Smooth muscle cell (in vitro differentiated cells): ENCODE results near the gene CELF4. TPM values are rescaled to one million over a fixed set of nuclear protein-coding genes. Genes with fewer than 3 reads are reported as not detected.

Source experiments
- DNase-seq: peaks from one replicate; lab custom pipeline; 2025; ENCODE audit not compliant: unreplicated experiment; lab: John Stamatoyannopoulos, UW
- H2AFZ ChIP-seq: fragments of 200-600 bp; sonication (generic); 2 replicates; pipeline ENCODE4 v1.6.0; 2016; ENCODE audit warnings: antibody characterized with exemption, low read depth, mild to moderate bottlenecking
- H3F3A ChIP-seq: fragments of 200-600 bp; sonication (generic); 2 replicates; pipeline ENCODE4 v1.6.0; 2017; ENCODE audit warnings: antibody characterized with exemption, low read depth
- H3K27ac ChIP-seq: fragments of 200-600 bp; sonication (generic); 2 replicates; pipeline ENCODE4 v1.5.1; 2016; ENCODE audit warnings: low read depth, mild to moderate bottlenecking
- H3K27me3 ChIP-seq: fragments of 200-600 bp; sonication (generic); 2 replicates; pipeline ENCODE4 v1.6.1; 2016; ENCODE audit warnings: low read depth, mild to moderate bottlenecking
- H3K36me3 ChIP-seq: fragments of 200-600 bp; sonication (generic); 2 replicates; pipeline ENCODE4 v1.5.1; 2016; ENCODE audit warnings: low read depth
- H3K4me1 ChIP-seq: fragments of 200-600 bp; sonication (generic); 2 replicates; pipeline ENCODE4 v1.5.1; 2016; ENCODE audit warnings: low read depth
- H3K4me2 ChIP-seq: fragments of 200-600 bp; sonication (generic); 2 replicates; pipeline ENCODE4 v1.6.0; 2016; ENCODE audit warnings: mild to moderate bottlenecking
- H3K4me3 ChIP-seq: fragments of 200-600 bp; sonication (generic); 2 replicates; pipeline ENCODE4 v1.5.1; 2016; ENCODE audit warnings: mild to moderate bottlenecking
- H3K79me2 ChIP-seq: fragments of 200-600 bp; sonication (generic); 2 replicates; pipeline ENCODE4 v1.6.0; 2016; ENCODE audit warnings: low read depth, mild to moderate bottlenecking
- H3K9ac ChIP-seq: fragments of 200-600 bp; sonication (generic); 2 replicates; pipeline ENCODE4 v1.6.0; 2016; ENCODE audit warnings: low read depth
- H3K9me3 ChIP-seq: fragments of 200-600 bp; sonication (generic); replicated peaks from 2 replicates; pipeline ENCODE4 v1.5.1; 2016; ENCODE audit warnings: low read depth
- H4K20me1 ChIP-seq: fragments of 200-600 bp; sonication (generic); 2 replicates; pipeline ENCODE4 v1.6.0; 2016; ENCODE audit warnings: low read depth
- CTCF ChIP-seq: fragments of 200-600 bp; sonication (generic); IDR thresholded peaks from 2 replicates; pipeline ENCODE4 v1.5.1; 2017; ENCODE audit warnings: borderline replicate concordance, mild to moderate bottlenecking, antibody characterized with exemption; ENCODE audit not compliant: insufficient read depth, poor library complexity, severe bottlenecking
- WGBS: methylation state at CpG from one replicate; pipeline ENCODE4 v1.1.7; 2016; ENCODE audit warnings: low lambda C conversion rate; 5-methylcytosine and 5-hydroxymethylcytosine counted together
- polyA plus RNA-seq: library from polyadenylated mRNA; unstranded; fragments of >200 nt; fragmentation: Nextera tagmentation; extraction: Ambion mirVana; gene quantifications from 2 replicates; pipeline ENCODE4 v1.2.1, GENCODE V29; 2016
- total RNA-seq: library from RNA; depleted of rRNA; stranded (reverse); fragments of >200 nt; gene quantifications from 2 replicates; pipeline ENCODE4 v1.2.3, GENCODE V29; 2014

Gene CELF4
- total and polyA plus RNA-seq, 2 experiments from 2014 or later, result 0.40 TPM; not detected in 1

DNA sequence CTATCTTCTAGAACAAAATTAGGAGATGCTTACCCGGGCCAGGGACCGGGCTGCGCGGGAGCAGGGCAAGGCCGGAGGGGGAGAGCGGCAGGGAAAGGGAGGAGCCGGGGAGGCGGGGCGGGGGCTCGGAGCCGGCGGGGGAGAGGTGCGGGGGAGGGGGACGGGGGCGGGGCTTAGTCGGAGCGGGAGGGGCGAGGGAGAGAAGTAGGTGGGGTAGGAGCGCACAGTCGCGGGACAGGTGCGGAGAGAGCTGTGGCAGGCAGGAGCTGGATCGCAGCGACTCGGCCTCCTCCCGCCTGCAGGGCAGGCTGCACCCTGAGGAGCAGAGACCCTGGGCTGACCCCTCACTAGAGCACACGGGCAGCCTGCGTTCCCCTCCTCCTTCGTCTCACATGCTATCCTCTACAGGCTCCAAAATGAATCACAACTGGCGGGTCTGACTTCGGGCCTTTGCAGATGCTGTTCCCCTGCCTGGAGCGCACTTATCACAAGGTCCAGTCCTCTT is 290.3 kb downstream of the CELF4 start:
- H3K4me1 ChIP-seq, result no peaks in the 10 kb centered on the region
- H3F3A ChIP-seq, result no peaks in the 10 kb centered on the region
- no peaks in the 10 kb centered on the region for H3K9me3 ChIP-seq
- H3K27ac ChIP-seq, result no peak overlapping the region
- H3K27me3 ChIP-seq, result peaks cover 27% of the 10 kb centered on the region
- no peak overlapping the region for H3K4me2 ChIP-seq
- H3K9ac ChIP-seq, result no peak overlapping the region
- peaks cover 2% of the 10 kb centered on the region for H4K20me1 ChIP-seq
- H3K4me3 ChIP-seq, result no peak overlapping the region
- WGBS, result 72% methylated on average over 24 of the region's 32 CpGs
- DNase-seq, result no peak
- H3K79me2 ChIP-seq, result no peaks in the 10 kb centered on the region
- no peak overlapping the region for H2AFZ ChIP-seq
- TF ChIP-seq CTCF, result no peak
- no peaks in the 10 kb centered on the region for H3K36me3 ChIP-seq

DNA sequence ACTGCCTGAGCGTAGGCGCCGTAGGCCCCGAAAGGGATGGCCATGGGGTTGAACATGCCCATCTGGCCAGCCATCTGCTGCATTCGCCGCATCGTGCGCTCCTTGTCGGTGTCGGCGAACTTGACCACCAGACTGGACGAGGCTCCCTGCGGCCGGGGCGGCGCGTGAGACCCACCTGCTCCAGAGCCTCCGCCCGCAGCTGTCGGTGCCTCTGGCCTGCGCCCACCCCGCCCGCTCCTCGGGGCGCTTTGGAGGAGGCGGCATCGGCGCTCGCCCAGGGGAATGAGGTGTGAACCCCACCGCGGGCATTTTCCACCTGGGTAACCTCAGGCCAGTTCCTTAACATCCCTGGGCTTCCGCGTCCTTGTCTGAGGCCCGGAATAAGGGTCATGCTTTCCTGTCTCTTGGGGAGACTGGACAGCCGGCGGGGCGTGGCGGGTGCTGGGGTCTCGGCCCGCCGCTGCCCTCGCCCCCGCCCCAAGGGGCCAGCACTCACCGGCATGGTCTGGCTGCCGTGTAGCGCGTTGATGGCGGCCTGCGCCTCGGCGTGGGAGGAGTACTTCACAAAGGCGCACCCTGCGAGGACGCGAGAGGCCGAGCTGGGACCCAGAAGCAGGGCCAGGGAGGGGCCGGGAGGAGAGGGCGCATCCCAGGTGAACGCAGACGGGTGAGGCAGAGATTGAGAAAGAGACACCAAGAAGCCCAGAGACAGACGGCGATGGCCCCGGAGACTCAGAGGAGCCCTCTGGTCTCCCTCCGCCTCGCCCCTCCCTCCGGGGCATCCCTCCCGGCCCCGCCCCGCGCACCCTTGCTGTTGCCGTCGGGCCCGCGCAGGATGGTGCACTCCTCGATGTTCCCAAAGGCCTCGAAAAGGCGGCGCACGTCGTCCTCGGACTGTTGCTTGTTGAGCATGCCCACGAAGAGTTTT is 291.0 kb downstream of the CELF4 start:
- 94% methylated on average over 76 of the region's 82 CpGs for WGBS
- DNase-seq, result no peak

GRCh38 chr18:37272841-37273240 is 292.8 kb downstream of the CELF4 start:
- DNase-seq, result no peak
- Histone ChIP-seq H4K20me1 (peaks cover 4% of the 10 kb centered on the region), H2AFZ (no peak overlapping the region), H3K4me3 (no peak overlapping the region), H3K4me1 (no peaks in the 10 kb centered on the region), H3K79me2 (no peaks in the 10 kb centered on the region), H3K9ac (no peak overlapping the region), H3K9me3 (no peaks in the 10 kb centered on the region), H3K4me2 (no peak overlapping the region), H3K36me3 (no peaks in the 10 kb centered on the region), H3F3A (no peaks in the 10 kb centered on the region), H3K27me3 (peaks cover 12% of the 10 kb centered on the region), H3K27ac (no peak overlapping the region)
- TF ChIP-seq CTCF, result no peak
- WGBS, result 90% methylated on average over 16 of the region's 16 CpGs

More for the DNA sequence above, 291.0 kb downstream of the CELF4 start:
- H3K27me3 ChIP-seq, result peaks cover 20% of the 10 kb centered on the region
- no peaks in the 10 kb centered on the region for H3K36me3 ChIP-seq
- no peaks in the 10 kb centered on the region for H3K4me1 ChIP-seq
- no peak for TF ChIP-seq CTCF
- no peaks in the 10 kb centered on the region for H3K79me2 ChIP-seq
- H3K4me2 ChIP-seq, result no peak overlapping the region
- H3K9ac ChIP-seq, result no peak overlapping the region
- no peak overlapping the region for H3K4me3 ChIP-seq
- H3K27ac ChIP-seq, result no peak overlapping the region
- no peak overlapping the region for H2AFZ ChIP-seq
- H3K9me3 ChIP-seq, result no peaks in the 10 kb centered on the region
- H3F3A ChIP-seq, result no peaks in the 10 kb centered on the region
- peaks cover 4% of the 10 kb centered on the region for H4K20me1 ChIP-seq
